GM12878 (cell line): ENCODE results near the gene INPP4B. TPM values are rescaled to one million over a fixed set of nuclear protein-coding genes. Genes with fewer than 3 reads are reported as not detected.

Experiments
- CBX3 ChIP-seq: fragments of 200-600 bp; sonication (generic); IDR thresholded peaks from 2 replicates; pipeline ENCODE4 v1.6.1; 2016; ENCODE audit warnings: low read depth, borderline replicate concordance
- E2F8 ChIP-seq: fragments of 450-650 bp; IDR thresholded peaks from 2 replicates; pipeline ENCODE4 v1.6.1; 2018; ENCODE audit warnings: mild to moderate bottlenecking, low read depth, moderate library complexity; ENCODE audit not compliant: partially characterized antibody
- FOS ChIP-seq: IDR thresholded peaks from 3 replicates; pipeline ENCODE4 v1.6.1; 2011; ENCODE audit warnings: borderline replicate concordance; ENCODE audit not compliant: insufficient read length; ENCODE audit errors: extremely low read depth
- NR2C2 ChIP-seq: IDR thresholded peaks from 2 replicates; pipeline ENCODE4 v1.6.1; 2011; ENCODE audit warnings: borderline replicate concordance, low read depth; ENCODE audit not compliant: control insufficient read depth, insufficient read length
- POLR2AphosphoS5 ChIP-seq: IDR thresholded peaks from 2 replicates; pipeline ENCODE4 v1.6.1; 2011; ENCODE audit warnings: mild to moderate bottlenecking, low read length, inconsistent platforms
- polyA plus RNA-seq, 11 experiments: library from polyadenylated mRNA; depleted of rRNA in 4 of 11; unstranded in 6 of 11; stranded (reverse) in 5 of 11; fragments of >200 nt; fragmentation: Nextera tagmentation in 4 of 11; fragmentation: Illumina TruSeq in 1 of 11; extraction: Ambion mirVana in 4 of 11; extraction: Trizol in 1 of 11; gene quantifications; 1 replicate in 1 of 11; 2 replicates in 10 of 11; pipeline versions ENCODE4 v1.2.1 to v1.2.3, GENCODE V29; 2011 to 2016; ENCODE audit warnings: inconsistent platforms in 2 of 11, missing spikeins in 2 of 11, low read depth in 1 of 11
- total RNA-seq, 4 experiments: library from RNA; depleted of rRNA in 3 of 4; stranded (reverse); fragments of >200 nt in 3 of 4; fragmentation: Illumina TruSeq in 1 of 4; extraction: Trizol in 1 of 4; gene quantifications; 2 replicates each; pipeline versions ENCODE4 v1.2.1 to v1.2.3, GENCODE V29; 2013 to 2021
- TF ChIP-seq, protein P1 (sequence below): fragments of 450-650 bp; IDR thresholded peaks from 2 replicates; pipeline ENCODE4 v1.6.1; 2016; ENCODE audit warnings: mild to moderate bottlenecking, moderate library complexity, borderline replicate concordance

Gene INPP4B
- total and polyA plus RNA-seq, 10 of the 15 experiments (the other 5 are each of a cell fraction or from before 2014, with no cell fraction given): 0.53 to 11.2 (median 0.95) TPM

GRCh38 chr4:142428715-142429114 is 417.4 kb downstream of the INPP4B start (continued):
- TF ChIP-seq, protein P1, sequence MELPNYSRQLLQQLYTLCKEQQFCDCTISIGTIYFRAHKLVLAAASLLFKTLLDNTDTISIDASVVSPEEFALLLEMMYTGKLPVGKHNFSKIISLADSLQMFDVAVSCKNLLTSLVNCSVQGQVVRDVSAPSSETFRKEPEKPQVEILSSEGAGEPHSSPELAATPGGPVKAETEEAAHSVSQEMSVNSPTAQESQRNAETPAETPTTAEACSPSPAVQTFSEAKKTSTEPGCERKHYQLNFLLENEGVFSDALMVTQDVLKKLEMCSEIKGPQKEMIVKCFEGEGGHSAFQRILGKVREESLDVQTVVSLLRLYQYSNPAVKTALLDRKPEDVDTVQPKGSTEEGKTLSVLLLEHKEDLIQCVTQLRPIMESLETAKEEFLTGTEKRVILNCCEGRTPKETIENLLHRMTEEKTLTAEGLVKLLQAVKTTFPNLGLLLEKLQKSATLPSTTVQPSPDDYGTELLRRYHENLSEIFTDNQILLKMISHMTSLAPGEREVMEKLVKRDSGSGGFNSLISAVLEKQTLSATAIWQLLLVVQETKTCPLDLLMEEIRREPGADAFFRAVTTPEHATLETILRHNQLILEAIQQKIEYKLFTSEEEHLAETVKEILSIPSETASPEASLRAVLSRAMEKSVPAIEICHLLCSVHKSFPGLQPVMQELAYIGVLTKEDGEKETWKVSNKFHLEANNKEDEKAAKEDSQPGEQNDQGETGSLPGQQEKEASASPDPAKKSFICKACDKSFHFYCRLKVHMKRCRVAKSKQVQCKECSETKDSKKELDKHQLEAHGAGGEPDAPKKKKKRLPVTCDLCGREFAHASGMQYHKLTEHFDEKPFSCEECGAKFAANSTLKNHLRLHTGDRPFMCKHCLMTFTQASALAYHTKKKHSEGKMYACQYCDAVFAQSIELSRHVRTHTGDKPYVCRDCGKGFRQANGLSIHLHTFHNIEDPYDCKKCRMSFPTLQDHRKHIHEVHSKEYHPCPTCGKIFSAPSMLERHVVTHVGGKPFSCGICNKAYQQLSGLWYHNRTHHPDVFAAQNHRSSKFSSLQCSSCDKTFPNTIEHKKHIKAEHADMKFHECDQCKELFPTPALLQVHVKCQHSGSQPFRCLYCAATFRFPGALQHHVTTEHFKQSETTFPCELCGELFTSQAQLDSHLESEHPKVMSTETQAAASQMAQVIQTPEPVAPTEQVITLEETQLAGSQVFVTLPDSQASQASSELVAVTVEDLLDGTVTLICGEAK: no peak
- no peak for TF ChIP-seq CBX3
- no peak for TF ChIP-seq FOS
- no peak for TF ChIP-seq NR2C2
- TF ChIP-seq E2F8: no peak
- no peak for TF ChIP-seq POLR2AphosphoS5
- TF ChIP-seq, all 136 proteins: peak for 0
